H9 (cell line): Measurements from ENCODE around the gene MMS19. TPM values are rescaled to one million over a fixed set of nuclear protein-coding genes. Genes with fewer than 3 reads are reported as not detected.

Source experiments
- DNase-seq: peaks from one replicate; pipeline ENCODE4 v3.0.0-alpha.2; 2017
- H2AFZ ChIP-seq: one replicate; pipeline ENCODE4 v1.6.1; 2013; ENCODE audit warnings: mild to moderate bottlenecking, low read length, control low read depth, moderate library complexity
- H2AK5ac ChIP-seq: 2 replicates; pipeline ENCODE4 v1.6.1; 2013; ENCODE audit warnings: low read length, control low read depth, mixed read lengths; ENCODE audit not compliant: insufficient read length
- H2BK120ac ChIP-seq: one replicate; pipeline ENCODE4 v1.6.1; 2013; ENCODE audit warnings: low read depth, mild to moderate bottlenecking, low read length, control low read depth, inconsistent platforms; ENCODE audit not compliant: poor library complexity, severe bottlenecking
- H2BK12ac ChIP-seq: 2 replicates; pipeline ENCODE4 v1.6.1; 2013; ENCODE audit warnings: low read length, control low read depth, mixed read lengths, low read depth; ENCODE audit not compliant: insufficient read length
- H2BK15ac ChIP-seq: 2 replicates; pipeline ENCODE4 v1.6.1; 2013; ENCODE audit warnings: low read depth, low read length, control low read depth
- H2BK20ac ChIP-seq: one replicate; pipeline ENCODE4 v1.6.1; 2013; ENCODE audit warnings: low read depth, mild to moderate bottlenecking, low read length, control low read depth, inconsistent platforms; ENCODE audit not compliant: poor library complexity, severe bottlenecking
- H2BK5ac ChIP-seq: 2 replicates; pipeline ENCODE4 v1.6.1; 2013; ENCODE audit warnings: low read length, control low read depth, mixed read lengths; ENCODE audit not compliant: insufficient read length
- H3K14ac ChIP-seq: 2 replicates; pipeline ENCODE4 v1.6.1; 2013; ENCODE audit warnings: low read length, control low read depth; ENCODE audit not compliant: insufficient read depth
- H3K18ac ChIP-seq: 2 replicates; pipeline ENCODE4 v1.6.1; 2013; ENCODE audit warnings: low read depth, mild to moderate bottlenecking, mixed read lengths, low read length, control low read depth; ENCODE audit not compliant: insufficient read length
- H3K23ac ChIP-seq: 2 replicates; pipeline ENCODE4 v1.6.1; 2013; ENCODE audit warnings: low read length, control low read depth, mixed read lengths, low read depth; ENCODE audit not compliant: insufficient read length
- H3K23me2 ChIP-seq: 2 replicates; pipeline ENCODE4 v1.6.1; 2013; ENCODE audit warnings: low read depth, mild to moderate bottlenecking, mixed read lengths, low read length, control low read depth; ENCODE audit not compliant: insufficient read length, poor library complexity, severe bottlenecking
- H3K27ac ChIP-seq: 2 replicates; pipeline ENCODE4 v1.5.1; 2013; ENCODE audit warnings: low read length, control low read depth, mixed read lengths, low read depth; ENCODE audit not compliant: insufficient read length
- H3K27me3 ChIP-seq: 2 replicates; pipeline ENCODE4 v1.6.1; 2013; ENCODE audit warnings: low read length, control low read depth, inconsistent platforms; ENCODE audit not compliant: insufficient read depth
- H3K4ac ChIP-seq: 2 replicates; pipeline ENCODE4 v1.6.1; 2013; ENCODE audit warnings: low read depth, mild to moderate bottlenecking, control low read depth, inconsistent platforms, low read length, moderate library complexity
- H3K4me1 ChIP-seq: 2 replicates; pipeline ENCODE4 v1.6.1; 2013; ENCODE audit warnings: low read length, control low read depth, inconsistent platforms; ENCODE audit not compliant: insufficient read depth
- H3K4me2 ChIP-seq: 2 replicates; pipeline ENCODE4 v1.6.1; 2013; ENCODE audit warnings: low read length, control low read depth, mixed read lengths; ENCODE audit not compliant: insufficient read length, insufficient read depth
- H3K56ac ChIP-seq: 2 replicates; pipeline ENCODE4 v1.6.1; 2013; ENCODE audit warnings: low read depth, mild to moderate bottlenecking, mixed read lengths, low read length, control low read depth; ENCODE audit not compliant: insufficient read length
- H3K79me1 ChIP-seq: 2 replicates; pipeline ENCODE4 v1.6.1; 2013; ENCODE audit warnings: low read depth, mild to moderate bottlenecking, moderate library complexity, low read length, control low read depth, inconsistent platforms; ENCODE audit not compliant: insufficient read depth, poor library complexity, severe bottlenecking
- H3K79me2 ChIP-seq: 2 replicates; pipeline ENCODE4 v1.6.1; 2013; ENCODE audit warnings: low read length, control low read depth, inconsistent platforms; ENCODE audit not compliant: insufficient read depth
- H3K9ac ChIP-seq: 2 replicates; pipeline ENCODE4 v1.6.1; 2013; ENCODE audit warnings: low read length, control low read depth, mixed read lengths; ENCODE audit not compliant: insufficient read length; ENCODE audit errors: extremely low read depth
- H3K9me3 ChIP-seq: one replicate; pipeline ENCODE4 v1.6.1; 2013; ENCODE audit warnings: low read depth, low read length, inconsistent platforms; ENCODE audit not compliant: control insufficient read depth
- H3T11ph ChIP-seq: one replicate; pipeline ENCODE4 v1.6.1; 2013; ENCODE audit warnings: mild to moderate bottlenecking, low read length, control low read depth, inconsistent platforms
- H4K20me1 ChIP-seq: one replicate; pipeline ENCODE4 v1.6.1; 2013; ENCODE audit not compliant: control insufficient read depth, insufficient read length, insufficient read depth
- H4K5ac ChIP-seq: 2 replicates; pipeline ENCODE4 v1.6.1; 2013; ENCODE audit warnings: low read depth, mild to moderate bottlenecking, mixed read lengths, low read length, control low read depth; ENCODE audit not compliant: insufficient read length
- H4K8ac ChIP-seq: replicated peaks from 2 replicates; pipeline ENCODE4 v1.6.1; 2013; ENCODE audit warnings: low read length, control low read depth, mixed read lengths, low read depth; ENCODE audit not compliant: insufficient read length
- H4K91ac ChIP-seq: 2 replicates; pipeline ENCODE4 v1.6.1; 2013; ENCODE audit warnings: low read depth, mild to moderate bottlenecking, moderate library complexity, mixed read lengths, low read length, control low read depth; ENCODE audit not compliant: insufficient read length
- H3K27ac Mint-ChIP-seq, 3 experiments: 2 replicates in 2 of 3; 3 replicates in 1 of 3; pipeline ENCODE4 v1.8.0; 2020 to 2021; ENCODE audit warnings: mixed read lengths in 3 of 3, mild to moderate bottlenecking in 1 of 3, moderate library complexity in 1 of 3
- H3K27me3 Mint-ChIP-seq: 2 replicates; pipeline ENCODE4 v1.8.0; 2021; ENCODE audit warnings: low read depth, mild to moderate bottlenecking, moderate library complexity, mixed read lengths
- H3K36me3 Mint-ChIP-seq, 3 experiments: 2 replicates in 2 of 3; 3 replicates in 1 of 3; pipeline ENCODE4 v1.8.0; 2020 to 2021; ENCODE audit warnings: low read depth in 3 of 3, mixed read lengths in 3 of 3; ENCODE audit not compliant: insufficient read depth in 1 of 3
- H3K4me1 Mint-ChIP-seq, 2 experiments: 2 replicates each; pipeline ENCODE4 v1.8.0; 2020; ENCODE audit warnings: mixed read lengths in 2 of 2
- H3K4me3 Mint-ChIP-seq, 2 experiments: 2 replicates in 1 of 2; 3 replicates in 1 of 2; pipeline ENCODE4 v1.8.0; 2020 to 2021; ENCODE audit warnings: mild to moderate bottlenecking in 2 of 2, mixed read lengths in 2 of 2, moderate library complexity in 1 of 2
- H3K9me3 Mint-ChIP-seq, 2 experiments: 2 replicates in 1 of 2; 3 replicates in 1 of 2; pipeline ENCODE4 v1.8.0; 2020; ENCODE audit warnings: mild to moderate bottlenecking in 2 of 2, mixed read lengths in 2 of 2, moderate library complexity in 1 of 2
- CTCF ChIP-seq: fragments of 200-600 bp; sonication (generic); conservative IDR thresholded peaks from 3 replicates; pipeline ENCODE4 v1.8.0; 2021; ENCODE audit warnings: antibody characterized with exemption, mild to moderate bottlenecking
- WGBS: extraction: QIAGEN DNeasy Blood & Tissue Kit; methylation state at CpG from one replicate; pipeline ENCODE4 v1.1.7; 2013; ENCODE audit warnings: missing lambda C conversion rate, low lambda C conversion rate, mixed read lengths; ENCODE audit not compliant: insufficient read length; ENCODE audit errors: extremely low coverage; 5-methylcytosine and 5-hydroxymethylcytosine counted together
- total RNA-seq: library from RNA; stranded (reverse); gene quantifications from 2 replicates; pipeline ENCODE4 v1.2.1, GENCODE V29; 2021

The MMS19 gene
- total RNA-seq, 1 experiment from 2014 or later = 102 TPM

- Histone ChIP-seq H3K23ac (no peak overlapping the region), H4K5ac (no peak overlapping the region), H2AFZ (no peak overlapping the region), H3K18ac (no peak overlapping the region), H4K8ac (no peak overlapping the region), H3K4ac (no peak overlapping the region), H3K4me2 (no peak overlapping the region), H2AK5ac (no peak overlapping the region), H2BK12ac (no peak overlapping the region), H2BK120ac (no peak overlapping the region), H3K56ac (no peak overlapping the region), H3K79me2 (peaks cover 8% of the 10 kb centered on the region; the same call in 1 of the 2 replicates), H3K27me3 (no peaks in the 10 kb centered on the region; the same call in 1 of the 2 replicates), H4K91ac (no peak overlapping the region), H2BK5ac (no peak overlapping the region), H3T11ph (no peak overlapping the region), H3K14ac (no peak overlapping the region), H2BK15ac (no peak overlapping the region), H3K9me3 (no peaks in the 10 kb centered on the region), H3K4me1 (peaks cover 1% of the 10 kb centered on the region), H4K20me1 (no peaks in the 10 kb centered on the region), H3K9ac (no peak overlapping the region), H3K23me2 (peaks cover 11% of the 10 kb centered on the region), H3K27ac (no peak overlapping the region), H2BK20ac (no peak overlapping the region), H3K79me1 (peaks cover 3% of the 10 kb centered on the region)
- Mint-ChIP-seq H3K4me3 (no peak overlapping the region), H3K27ac (no peak overlapping the region), H3K9me3 (no peaks in the 10 kb centered on the region), H3K27me3 (0 out of 2 replicates have a peak, but pooled peaks cover 2% of the 10 kb centered on the region), H3K4me1 (peaks cover 14% of the 10 kb centered on the region in 2 experiments), H3K36me3 (peaks cover 21 to 53% (median 48%) of the 10 kb centered on the region in 3 experiments)
- WGBS = no CpG with 5 or more reads among the region's 1 CpG
- DNase-seq = no peak
- TF ChIP-seq CTCF = no peak
These were observed 55.9 kb downstream of the MMS19 start for GRCh38 chr10:97442277-97442676.
